H1 (cell line): ENCODE data around the gene MAP3K6. TPM values are rescaled to one million over a fixed set of nuclear protein-coding genes. Genes with fewer than 3 reads are reported as not detected.

Experiments used
- CTCF ChIA-PET: fragments of 300-600 bp; sonication (Branson Sonifier 250); formaldehyde crosslinking; loops from one replicate; lab custom pipeline; 2021; ENCODE audit not compliant: partially characterized antibody; lab: Charles Lee
- POLR2A ChIA-PET: fragments of 300-600 bp; sonication (Branson Sonifier 250); formaldehyde crosslinking; loops from one replicate; lab custom pipeline; 2021; ENCODE audit warnings: inconsistent platforms; ENCODE audit not compliant: partially characterized antibody; lab: Charles Lee
- DNase-seq, 2 experiments: peaks; one replicate each; pipeline versions ENCODE4 v3.0.0 to v3.0.0-alpha.2; 2010 to 2022; ENCODE audit warnings: low spot score in 2 of 2, low read depth in 1 of 2, mixed read lengths in 1 of 2
- FAIRE-seq: peaks from 2 replicates; lab custom pipeline; 2011; peaks lifted over from hg19 to GRCh38; lab: Jason Lieb, UNC
- H2AFZ ChIP-seq: 2 replicates; pipeline ENCODE4 v1.8.1; 2012; ENCODE audit warnings: low read length, inconsistent platforms
- H2AK5ac ChIP-seq: 2 replicates; pipeline ENCODE4 v1.6.1; 2013; ENCODE audit warnings: low read depth, low read length
- H2BK120ac ChIP-seq: replicated peaks from 2 replicates; pipeline ENCODE3; 2013; ENCODE audit warnings: low read depth, low read length, inconsistent platforms
- H2BK12ac ChIP-seq: 2 replicates; pipeline ENCODE4 v1.6.1; 2013; ENCODE audit warnings: low read depth, low read length
- H2BK15ac ChIP-seq: 2 replicates; pipeline ENCODE4 v1.6.1; 2013; ENCODE audit warnings: low read length
- H2BK20ac ChIP-seq: 2 replicates; pipeline ENCODE4 v1.6.1; 2013; ENCODE audit warnings: low read length
- H2BK5ac ChIP-seq: 2 replicates; pipeline ENCODE4 v1.6.1; 2013; ENCODE audit warnings: low read depth, low read length
- H3K14ac ChIP-seq: 2 replicates; pipeline ENCODE4 v1.6.1; 2013; ENCODE audit warnings: inconsistent platforms; ENCODE audit not compliant: insufficient read length
- H3K18ac ChIP-seq: 2 replicates; pipeline ENCODE4 v1.6.1; 2013; ENCODE audit warnings: low read length; ENCODE audit errors: extremely low read depth
- H3K23ac ChIP-seq: 2 replicates; pipeline ENCODE4 v1.6.1; 2013; ENCODE audit warnings: inconsistent platforms; ENCODE audit not compliant: insufficient read length
- H3K23me2 ChIP-seq: 2 replicates; pipeline ENCODE4 v1.6.1; 2013; ENCODE audit warnings: low read depth, low read length
- H3K27ac ChIP-seq: 2 replicates; pipeline ENCODE4 v1.6.1; 2011; ENCODE audit warnings: low read depth, low read length, inconsistent platforms
- H3K27me3 ChIP-seq, 4 experiments: replicated peaks in 1 of 4; 1 replicate in 1 of 4; 2 replicates in 3 of 4; pipeline versions ENCODE4 v1.6.1 to v1.8.1; 2011 to 2013; ENCODE audit warnings: low read length in 3 of 4, mild to moderate bottlenecking in 3 of 4, inconsistent platforms in 2 of 4, mixed read lengths in 2 of 4, moderate library complexity in 1 of 4; ENCODE audit not compliant: control insufficient read depth in 3 of 4, insufficient read depth in 3 of 4; ENCODE audit errors: extremely low read depth in 1 of 4
- H3K36me3 ChIP-seq, 4 experiments: 2 replicates each; pipeline versions ENCODE4 v1.6.1 to v1.8.1; 2011 to 2013; ENCODE audit warnings: mild to moderate bottlenecking in 4 of 4, low read length in 3 of 4, moderate library complexity in 2 of 4, control low read depth in 1 of 4, inconsistent platforms in 1 of 4; ENCODE audit not compliant: insufficient read depth in 4 of 4, control insufficient read depth in 2 of 4
- H3K4ac ChIP-seq: replicated peaks from 2 replicates; pipeline ENCODE3; 2013; ENCODE audit warnings: low read length, low read depth, mixed read lengths, inconsistent platforms; ENCODE audit not compliant: insufficient read length
- H3K4me1 ChIP-seq, 4 experiments: replicated peaks in 1 of 4; 1 replicate in 1 of 4; 2 replicates in 3 of 4; pipeline versions ENCODE4 v1.6.1 to v1.8.1; 2011 to 2013; ENCODE audit warnings: low read length in 3 of 4, inconsistent platforms in 2 of 4, mixed read lengths in 1 of 4; ENCODE audit not compliant: insufficient read depth in 4 of 4, control insufficient read depth in 3 of 4
- H3K4me2 ChIP-seq, 2 experiments: 2 replicates each; pipeline versions ENCODE4 v1.6.1 to v1.8.1; 2011 to 2013; ENCODE audit warnings: low read depth in 2 of 2, low read length in 2 of 2, control low read depth in 1 of 2, inconsistent platforms in 1 of 2, mild to moderate bottlenecking in 1 of 2; ENCODE audit not compliant: insufficient read depth in 1 of 2
- H3K4me3 ChIP-seq, 4 experiments: fragments of 200-600, 300-600 bp in 1 of 4; sonication (generic), shearing (Covaris generic), sonication (Bioruptor Twin) in 1 of 4; 2 replicates each; pipeline versions ENCODE4 v1.5.1 to v1.8.1; 2011 to 2016; ENCODE audit warnings: low read length in 4 of 4, low read depth in 3 of 4, control low read depth in 2 of 4, inconsistent platforms in 2 of 4, mild to moderate bottlenecking in 2 of 4, mixed read lengths in 1 of 4, moderate library complexity in 1 of 4; ENCODE audit not compliant: insufficient read depth in 2 of 4; ENCODE audit errors: extremely low read depth in 1 of 4
- H3K56ac ChIP-seq: replicated peaks from 2 replicates; pipeline ENCODE3; 2013; ENCODE audit warnings: low read depth, mild to moderate bottlenecking, mixed read lengths, low read length, inconsistent platforms; ENCODE audit not compliant: insufficient read length
- H3K79me1 ChIP-seq: 2 replicates; pipeline ENCODE4 v1.6.1; 2013; ENCODE audit warnings: low read depth, low read length, control low read depth
- H3K79me2 ChIP-seq, 2 experiments: 2 replicates each; pipeline versions ENCODE4 v1.6.1 to v1.8.1; 2012 to 2013; ENCODE audit warnings: low read length in 2 of 2, mild to moderate bottlenecking in 2 of 2, inconsistent platforms in 1 of 2; ENCODE audit not compliant: insufficient read depth in 2 of 2, control insufficient read depth in 1 of 2
- H3K9ac ChIP-seq, 4 experiments: replicated peaks in 1 of 4; 1 replicate in 1 of 4; 2 replicates in 3 of 4; pipeline versions ENCODE4 v1.6.1 to v1.8.1; 2011 to 2013; ENCODE audit warnings: low read depth in 3 of 4, low read length in 3 of 4, control low read depth in 2 of 4, mild to moderate bottlenecking in 2 of 4, moderate library complexity in 2 of 4, inconsistent platforms in 1 of 4; ENCODE audit errors: extremely low read depth in 1 of 4
- H3K9me3 ChIP-seq, 2 experiments: 2 replicates each; pipeline versions ENCODE4 v1.6.1 to v1.8.1; 2012 to 2013; ENCODE audit warnings: mild to moderate bottlenecking in 2 of 2, moderate library complexity in 2 of 2, control low read depth in 1 of 2, inconsistent platforms in 1 of 2, low read depth in 1 of 2, low read length in 1 of 2, mixed read lengths in 1 of 2; ENCODE audit not compliant: insufficient read depth in 2 of 2
- H4K20me1 ChIP-seq, 2 experiments: replicated peaks in 1 of 2; 2 replicates each; pipeline versions ENCODE3 to v1.8.1; 2011 to 2013; ENCODE audit warnings: inconsistent platforms in 2 of 2, low read length in 2 of 2, mild to moderate bottlenecking in 1 of 2; ENCODE audit not compliant: insufficient read depth in 2 of 2, control insufficient read depth in 1 of 2
- H4K5ac ChIP-seq: 2 replicates; pipeline ENCODE4 v1.6.1; 2013; ENCODE audit warnings: low read length, low read depth, mixed read lengths, inconsistent platforms; ENCODE audit not compliant: insufficient read length
- H4K8ac ChIP-seq: 2 replicates; pipeline ENCODE4 v1.8.0; 2013; ENCODE audit warnings: mild to moderate bottlenecking, moderate library complexity, low read length, inconsistent platforms; ENCODE audit not compliant: insufficient read depth; ENCODE audit errors: extremely low read depth
- H4K91ac ChIP-seq: replicated peaks from 2 replicates; pipeline ENCODE3; 2013; ENCODE audit warnings: low read length, mixed read lengths, inconsistent platforms; ENCODE audit not compliant: insufficient read length
- ASH2L ChIP-seq: fragments of 200-600, 300-600 bp; sonication (generic); IDR thresholded peaks from one replicate; pipeline ENCODE4 v1.7.1; 2017; ENCODE audit warnings: low read length
- ATF3 ChIP-seq: IDR thresholded peaks from 2 replicates; pipeline ENCODE4 v1.6.1; 2011; ENCODE audit warnings: low read depth, mild to moderate bottlenecking, low read length; ENCODE audit not compliant: insufficient read depth
- BCL11A ChIP-seq, 2 experiments: IDR thresholded peaks; one replicate each; pipeline ENCODE4 v1.6.1; 2011; ENCODE audit warnings: low read depth in 2 of 2, low read length in 2 of 2, mild to moderate bottlenecking in 2 of 2
- CHD1 ChIP-seq: IDR thresholded peaks from 2 replicates; pipeline ENCODE4 v1.6.1; 2012; ENCODE audit warnings: low read depth, low read length, improper control_type of control experiment
- E2F6 ChIP-seq: IDR thresholded peaks from 2 replicates; pipeline ENCODE4 v1.6.1; 2012; ENCODE audit warnings: inconsistent platforms
- EZH2 ChIP-seq: fragments of 200-600 bp; sonication (generic); IDR thresholded peaks from 2 replicates; pipeline ENCODE4 v1.7.1; 2012; ENCODE audit warnings: low read depth, mild to moderate bottlenecking, moderate library complexity, low read length, inconsistent platforms; ENCODE audit not compliant: severe bottlenecking
- FOSL1 ChIP-seq: IDR thresholded peaks from 2 replicates; pipeline ENCODE4 v1.6.1; 2011; ENCODE audit warnings: mild to moderate bottlenecking, low read depth, low read length, moderate library complexity; ENCODE audit not compliant: insufficient read depth
- RBBP5 ChIP-seq: IDR thresholded peaks from 2 replicates; pipeline ENCODE4 v1.7.1; 2012; ENCODE audit warnings: low read depth, mild to moderate bottlenecking, inconsistent platforms, low read length, moderate library complexity, borderline replicate concordance
- SIN3A ChIP-seq, 2 experiments: IDR thresholded peaks in 1 of 2; conservative IDR thresholded peaks in 1 of 2; 2 replicates each; pipeline ENCODE4 v1.6.1; 2011 to 2012; ENCODE audit warnings: low read length in 2 of 2, improper control_type of control experiment in 1 of 2, low read depth in 1 of 2, mild to moderate bottlenecking in 1 of 2
- SIX5 ChIP-seq: IDR thresholded peaks from 2 replicates; pipeline ENCODE4 v1.6.1; 2011; ENCODE audit warnings: mild to moderate bottlenecking, low read depth, low read length
- SUZ12 ChIP-seq: fragments of 200-600 bp; sonication (generic); IDR thresholded peaks from 2 replicates; pipeline ENCODE4 v1.6.1; 2012; ENCODE audit warnings: mild to moderate bottlenecking, inconsistent platforms, low read length, moderate library complexity, mixed read lengths
- WGBS, 2 experiments: shearing (Covaris generic) in 1 of 2; methylation state at CpG; one replicate each; pipeline versions ENCODE4 v1.1.6 to v1.1.7; 2013 to 2015; ENCODE audit warnings: low lambda C conversion rate in 2 of 2, mixed read lengths in 2 of 2, inconsistent platforms in 1 of 2, low coverage in 1 of 2, missing lambda C conversion rate in 1 of 2; ENCODE audit not compliant: insufficient replicate concordance in 2 of 2, insufficient coverage in 1 of 2, insufficient read length in 1 of 2; ENCODE audit errors: extremely low coverage in 1 of 2, missing lambda C conversion rate in 1 of 2; 5-methylcytosine and 5-hydroxymethylcytosine counted together
- polyA plus RNA-seq, 7 experiments: library from polyadenylated mRNA; depleted of rRNA in 3 of 7; stranded (reverse) in 5 of 7; unstranded in 2 of 7; fragments of >200 nt in 5 of 7; fragments of 200-250 nt in 2 of 7; gene quantifications; 1 replicate in 5 of 7; 2 replicates in 1 of 7; 4 replicates in 1 of 7; pipeline versions ENCODE4 v1.2.1 to v1.2.3, GENCODE V29; 2011 to 2013; ENCODE audit warnings: missing spikeins in 2 of 7, mixed read lengths in 2 of 7
- total RNA-seq: library from RNA; stranded (reverse); fragmentation: NEBNext Ultra II Directional; extraction: Animal tissue kit (Norgen Biotek cat#: 25700); gene quantifications from 2 replicates; pipeline ENCODE4 v1.2.1, GENCODE V29; 2021

Gene MAP3K6
- total and polyA plus RNA-seq, 2 of the 8 experiments (the other 6 are each of a cell fraction or from before 2014, with no cell fraction given), result 7.4 to 7.6 TPM

GRCh38 chr1:27306071-27306470, 60.7 kb downstream of the MAP3K6 start:
- H3K79me2 ChIP-seq, result no peaks in the 10 kb centered on the region
- H4K5ac ChIP-seq, result no peak overlapping the region
- H4K91ac ChIP-seq, result peak overlapping the region; percentile 20
- H2AK5ac ChIP-seq, result peak overlapping the region; percentile 17; the same call in 1 of the 2 replicates
- H2BK20ac ChIP-seq, result peak overlapping the region; percentile 0; the same call in 1 of the 2 replicates
- 80% methylated on average over 11 of the region's 11 CpGs; no CpG with 5 or more reads in 1 of the 2 experiments for WGBS, 2 experiments
- H3K79me1 ChIP-seq, result no peaks in the 10 kb centered on the region
- POLR2A ChIA-PET, result interaction anchor here (1.3 to 3.0 kb wide), 5 partner anchors 9 to 81 kb away, joined by 6 to 17 read pairs (median 7); no protein-coding TSS in a partner anchor
- peaks cover 11 to 25% (median 22%) of the 10 kb centered on the region in 4 experiments for H3K4me1 ChIP-seq
- peak overlapping the region; percentile 25 for H2BK120ac ChIP-seq
- peak overlapping the region; percentile 93; the same call in 1 of the 2 replicates for H3K18ac ChIP-seq
- peak overlapping the region; percentile 36; the same call in 1 of the 2 replicates for H2BK15ac ChIP-seq
- no peak overlapping the region for H3K14ac ChIP-seq
- no peaks in the 10 kb centered on the region for H3K36me3 ChIP-seq
- no peak overlapping the region for H3K9ac ChIP-seq
- no peak for FAIRE-seq
- H3K56ac ChIP-seq, result no peak overlapping the region
- H4K8ac ChIP-seq, result no peak overlapping the region
- peak overlapping the region in 1 of 2 experiments; percentile 65; a peak in 2 of 4 replicates for H3K4me2 ChIP-seq
- H3K4ac ChIP-seq, result peak overlapping the region; percentile 15
- H3K23me2 ChIP-seq, result 0 out of 2 replicates have a peak, but pooled peaks cover 3% of the 10 kb centered on the region
- CTCF ChIA-PET, result interaction anchor here (0.7 to 17.9 kb wide), 19 partner anchors 8 to 300 kb away, joined by 3 to 321 read pairs (median 6); partner anchors contain the start of genes CD164L2, GPR3 and SYTL1
- peak overlapping the region; percentile 60; the same call in 1 of the 2 replicates for H2BK12ac ChIP-seq
- H3K27ac ChIP-seq, result no peak overlapping the region
- no peaks in the 10 kb centered on the region for H3K27me3 ChIP-seq
- H3K23ac ChIP-seq, result no peak overlapping the region
- H2AFZ ChIP-seq, result no peak overlapping the region
- no peak overlapping the region for H3K4me3 ChIP-seq
- no peak for DNase-seq
- peak overlapping the region; percentile 96 for H2BK5ac ChIP-seq
- no peaks in the 10 kb centered on the region for H4K20me1 ChIP-seq
- H3K9me3 ChIP-seq, result no peaks in the 10 kb centered on the region
- TF ChIP-seq SIX5, result no peak
- no peak for TF ChIP-seq E2F6
- no peak for TF ChIP-seq SUZ12
- no peak for TF ChIP-seq EZH2
- no peak for TF ChIP-seq FOSL1
- no peak for TF ChIP-seq ATF3
- TF ChIP-seq CHD1, result no peak
- no peak for TF ChIP-seq RBBP5
- no peak for TF ChIP-seq BCL11A (IDR thresholded peaks at IDR 0.05; ENCODE audit: low read depth in 2 of 2, low read length in 2 of 2)
- no peak for TF ChIP-seq SIN3A (conservative IDR thresholded peaks at IDR 0.05 in 1 of 2, IDR thresholded peaks at IDR 0.05 in 1 of 2; ENCODE audit: low read depth in 1 of 2, low read length in 2 of 2)
- TF ChIP-seq ASH2L, result no peak
